HG03196 (cell line): ENCODE data around the gene ZNF839.
"Not testable (repeated sequence)": the region's sequence is repeated elsewhere in the genome, so short reads cannot be mapped to it uniquely, and the experiment has no call there.

Source experiments
- ATAC-seq: cut with Tn5 transposase; IDR thresholded peaks from one replicate; pipeline ENCODE4 v1.9.1; 2021; ENCODE audit not compliant: unreplicated experiment

ZNF839 gene

DNA sequence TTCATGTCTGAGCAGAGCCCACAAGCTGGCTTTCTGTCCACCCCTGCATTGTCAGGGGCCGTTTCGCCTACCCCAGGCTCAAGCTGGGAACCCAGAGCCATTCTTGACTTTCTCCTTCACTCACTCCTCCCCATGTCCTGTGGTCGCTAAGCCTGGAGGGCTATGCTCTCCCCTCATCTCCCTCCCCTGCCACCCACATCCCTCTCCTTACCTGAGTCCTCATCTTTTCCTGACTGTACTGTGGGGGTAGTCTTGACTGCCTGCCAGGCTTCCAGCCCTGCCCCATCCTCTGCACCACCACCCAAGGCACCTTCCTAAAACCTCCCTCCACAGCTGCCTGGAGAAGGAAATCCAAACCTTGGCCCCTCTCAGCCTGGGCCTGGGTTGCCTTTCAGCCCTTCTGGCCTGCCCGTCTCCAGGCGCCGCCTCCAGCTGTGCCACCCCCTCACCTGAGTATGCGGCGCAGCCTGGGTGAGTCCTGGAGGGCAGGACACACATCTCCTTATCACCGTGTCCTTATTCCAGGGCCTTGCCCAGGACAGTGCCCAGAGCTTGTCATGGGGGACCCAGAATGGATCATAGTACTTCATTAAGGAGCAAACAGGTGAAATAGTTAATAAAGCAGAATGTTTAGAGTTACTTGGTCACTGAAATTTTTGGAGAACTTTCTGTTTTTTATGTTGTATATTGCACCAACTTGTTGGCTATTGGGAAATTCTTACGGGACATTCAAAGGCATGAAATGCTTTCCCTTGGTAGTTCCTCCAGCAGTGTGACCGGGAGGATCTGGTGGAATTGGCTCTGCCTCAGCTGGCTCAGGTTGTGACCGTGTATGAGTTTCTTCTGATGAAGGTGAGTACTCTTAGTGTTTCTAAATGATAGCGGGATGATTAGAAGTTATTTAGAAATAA, 14.5 kb downstream of the ZNF839 start:
- no peak for ATAC-seq

- no peak for ATAC-seq
These were observed 15.6 kb downstream of the ZNF839 start for GRCh38 chr14:102335163-102335562.

DNA sequence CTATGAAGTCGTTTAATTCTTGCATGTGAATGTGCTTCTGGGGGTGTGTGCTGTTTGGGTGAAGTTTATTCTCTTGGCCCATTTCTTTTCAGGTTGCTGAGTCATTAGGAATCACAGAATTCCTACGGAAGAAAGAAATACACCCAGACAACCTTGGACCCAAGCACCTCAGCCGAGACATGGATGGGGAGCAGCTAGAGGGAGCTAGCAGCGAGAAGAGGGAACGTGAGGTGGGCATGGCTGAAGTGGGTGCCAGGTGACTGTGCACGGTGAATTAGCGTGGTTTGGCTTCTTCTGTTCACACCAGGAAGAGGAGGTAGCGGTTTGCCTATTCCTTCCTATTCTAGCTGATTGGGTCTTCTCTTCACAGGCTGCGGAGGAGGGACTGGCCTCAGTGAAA, 19.2 kb downstream of the ZNF839 start:
- ATAC-seq, result no peak

DNA sequence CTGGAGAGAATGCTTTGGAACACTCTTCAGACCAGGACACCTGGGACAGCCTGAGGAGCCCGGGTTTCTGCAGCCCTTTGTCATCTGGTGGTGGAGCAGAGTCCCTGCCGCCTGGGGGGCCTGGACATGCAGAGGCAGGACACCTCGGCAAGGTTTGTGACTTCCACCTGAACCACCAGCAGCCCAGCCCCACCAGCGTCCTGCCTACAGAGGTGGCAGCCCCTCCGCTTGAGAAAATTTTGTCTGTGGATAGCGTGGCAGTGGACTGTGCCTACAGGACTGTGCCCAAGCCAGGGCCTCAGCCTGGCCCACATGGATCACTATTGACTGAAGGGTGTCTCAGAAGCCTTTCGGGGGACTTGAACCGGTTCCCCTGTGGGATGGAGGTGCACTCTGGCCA, 22.0 kb downstream of the ZNF839 start:
- no peak for ATAC-seq

DNA sequence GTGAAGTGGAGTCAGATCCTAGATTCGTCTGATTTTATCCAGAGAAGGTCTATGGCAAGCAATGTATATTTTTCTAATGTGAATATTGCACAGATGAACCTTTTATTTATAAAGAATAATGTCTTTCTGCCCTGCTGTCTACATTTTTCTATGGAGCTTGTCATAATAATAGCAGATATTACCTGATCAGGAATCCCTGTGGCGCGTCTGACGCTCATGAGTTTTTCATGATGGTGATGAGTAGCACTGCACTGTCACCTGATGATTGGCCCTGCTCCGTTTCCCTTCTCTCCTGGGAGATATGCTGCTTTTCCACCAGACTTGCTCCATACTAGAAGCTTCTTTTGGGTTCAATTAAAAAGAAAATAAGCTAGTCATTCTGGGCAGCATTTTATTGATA, 22.7 kb downstream of the ZNF839 start:
- no peak for ATAC-seq

GRCh38 chr14:102344084-102344483, 24.5 kb downstream of the ZNF839 start:
- ATAC-seq, result no peak

- ATAC-seq, result no peak
These were observed 24.9 kb downstream of the ZNF839 start for GRCh38 chr14:102344485-102344884.

- no peak for ATAC-seq
These were observed 25.7 kb downstream of the ZNF839 start for GRCh38 chr14:102345232-102345631.

DNA sequence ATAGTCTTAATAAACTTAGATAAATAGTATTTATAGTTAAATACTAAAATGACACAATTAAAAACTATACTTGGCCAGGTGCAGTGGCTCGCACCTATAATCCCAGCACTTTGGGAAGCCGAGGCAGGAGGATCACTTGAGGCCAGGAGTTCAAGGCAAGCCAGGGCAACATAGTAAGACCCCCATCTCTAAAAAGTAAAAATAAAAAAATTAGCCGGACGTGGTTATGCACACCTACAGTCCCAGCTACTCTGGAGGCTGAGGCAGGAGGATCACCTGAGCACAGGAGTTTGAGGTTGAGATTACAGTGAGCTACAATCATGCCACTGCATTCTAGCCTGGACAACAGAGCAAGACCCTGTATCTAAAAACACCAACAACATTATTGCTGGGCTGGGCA, 27.1 kb downstream of the ZNF839 start:
- ATAC-seq, result no peak

GRCh38 chr14:102348376-102348775, 28.8 kb downstream of the ZNF839 start:
- ATAC-seq, result no peak

- ATAC-seq, result no peak
These were observed 31.5 kb downstream of the ZNF839 start for GRCh38 chr14:102351023-102351422.

DNA sequence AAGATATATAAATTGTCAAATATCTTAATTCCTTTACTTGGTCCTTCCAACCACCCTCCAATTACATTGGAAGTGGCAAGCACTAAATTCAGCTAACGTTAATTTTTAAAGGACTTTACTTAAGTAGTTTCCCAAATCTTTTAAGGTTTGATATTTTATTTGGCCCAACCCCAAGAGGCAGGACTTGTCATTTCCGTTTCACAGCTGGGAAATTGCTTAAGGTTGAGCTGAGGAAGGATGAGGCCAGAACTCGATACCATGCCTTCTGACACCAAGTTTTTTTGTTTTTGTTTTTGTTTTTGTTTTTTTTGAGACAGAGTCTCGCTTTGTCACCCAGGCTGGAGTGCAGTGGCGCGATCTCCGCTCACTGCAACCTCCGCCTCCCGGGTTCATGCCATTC, 32.0 kb downstream of the ZNF839 start:
- not testable (repeated sequence) for ATAC-seq

- no peak for ATAC-seq
These were observed 32.7 kb downstream of the ZNF839 start for GRCh38 chr14:102352213-102352612.

DNA sequence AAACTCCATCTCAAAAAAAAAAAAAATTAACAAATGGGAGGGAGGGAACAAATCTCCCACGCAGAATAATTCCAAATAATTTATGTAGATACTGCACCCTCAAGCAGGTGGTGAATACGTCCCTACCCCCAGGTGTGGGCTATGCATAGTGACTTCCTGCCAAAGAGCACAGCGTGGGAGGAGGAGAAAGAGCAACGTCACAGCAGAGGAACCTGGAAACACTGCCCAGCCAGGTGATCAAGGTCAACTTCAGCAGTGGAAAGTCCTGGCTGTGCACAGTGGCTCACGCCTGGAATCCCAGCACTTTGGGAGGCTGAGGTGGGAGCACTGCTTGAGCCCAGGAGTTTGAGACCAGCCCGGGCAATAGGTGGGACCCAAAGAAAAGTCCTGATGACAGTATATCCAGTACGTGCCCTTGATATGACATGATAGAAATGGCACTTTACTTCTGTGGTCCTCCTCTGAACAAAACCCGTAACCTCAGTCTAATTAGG, 33.6 kb downstream of the ZNF839 start:
- ATAC-seq, result no peak

DNA sequence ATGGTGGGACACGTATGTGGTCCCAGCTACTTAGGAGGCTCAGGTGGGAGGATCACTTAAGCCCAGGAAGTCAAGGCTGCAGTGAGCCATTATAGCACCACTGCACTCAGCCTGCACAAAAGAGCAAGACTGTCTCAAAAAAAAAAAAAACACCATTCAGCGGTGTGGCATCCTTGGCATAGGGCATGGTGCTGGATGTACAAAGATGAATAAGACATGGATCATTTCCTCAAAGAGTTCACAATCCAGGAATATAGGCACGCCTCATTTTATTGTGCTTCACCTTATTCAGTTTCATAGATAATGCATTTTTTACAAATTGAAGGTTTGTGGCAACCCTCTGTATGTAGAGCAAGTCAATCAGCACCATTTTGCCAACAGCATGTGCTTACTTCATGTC, 36.7 kb downstream of the ZNF839 start:
- no peak for ATAC-seq

DNA sequence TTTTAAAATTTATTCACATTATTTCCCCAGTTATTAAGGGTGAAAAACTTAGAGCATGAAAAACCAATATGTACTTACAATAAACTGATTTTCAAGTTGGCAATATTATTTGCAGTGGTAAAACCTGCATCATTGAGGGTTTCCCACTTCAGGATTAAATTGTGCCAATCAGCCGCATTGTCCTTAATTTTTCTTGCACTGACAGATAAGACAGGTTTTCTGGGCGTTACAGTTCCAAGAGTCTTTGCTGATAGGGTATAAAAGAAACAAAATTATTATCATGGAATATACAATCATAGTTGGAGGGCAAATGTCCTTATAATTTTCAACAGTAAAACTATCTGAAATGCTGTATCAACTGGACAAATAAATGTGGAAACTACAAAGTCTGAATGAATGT, 39.8 kb downstream of the ZNF839 start:
- no peak for ATAC-seq

- no peak for ATAC-seq
These were observed 40.8 kb downstream of the ZNF839 start for GRCh38 chr14:102360388-102360787.

DNA sequence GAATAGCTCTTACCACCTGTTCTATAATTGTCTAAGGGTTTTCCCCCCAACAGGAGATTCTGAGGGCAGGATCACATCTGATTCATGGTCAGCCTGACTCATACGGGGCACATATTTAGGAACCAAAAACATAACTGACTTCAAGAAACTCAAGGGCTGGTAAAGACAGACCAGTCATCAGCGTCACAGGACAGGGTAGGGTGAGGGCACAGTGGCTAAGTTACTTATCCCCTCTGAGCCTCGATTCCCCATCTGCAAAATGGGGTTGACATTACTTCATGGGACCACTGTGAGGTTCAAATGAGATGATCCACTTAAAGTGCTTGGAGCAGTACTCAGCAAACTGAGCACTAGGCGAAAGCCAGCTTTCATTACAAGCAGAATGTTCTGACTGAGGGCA, 42.5 kb downstream of the ZNF839 start:
- ATAC-seq, result no peak

DNA sequence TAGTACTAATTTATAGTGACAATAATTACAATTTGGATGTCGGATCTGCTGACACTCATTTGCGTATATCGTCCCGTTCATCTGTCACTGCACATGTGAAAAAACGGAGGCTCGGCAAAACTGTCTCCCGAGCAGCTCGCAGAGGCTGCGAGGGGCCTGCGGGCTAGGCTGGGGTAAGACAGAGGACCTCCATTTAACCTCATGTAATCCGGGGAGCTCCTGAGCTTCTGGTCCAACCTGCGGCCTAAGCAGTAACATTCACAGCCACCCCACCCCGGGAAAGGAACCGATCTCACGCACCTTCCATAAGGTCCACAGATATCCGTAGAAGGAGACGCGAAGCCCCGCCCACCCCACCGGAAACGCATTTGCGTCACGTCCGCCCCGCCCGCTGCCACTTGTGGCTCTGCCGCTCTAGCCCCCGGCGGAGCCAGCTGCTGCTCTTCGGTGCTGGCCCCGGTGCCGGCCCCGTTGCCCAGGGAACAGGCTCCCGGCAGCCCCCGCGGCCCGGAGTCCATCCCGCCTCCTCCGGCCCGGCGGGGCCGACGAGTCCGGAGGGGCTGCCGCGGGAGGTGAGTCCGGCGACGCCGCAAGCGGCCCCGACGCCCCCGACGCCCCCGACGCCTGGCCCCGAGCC, 43.1 kb downstream of the ZNF839 start, which contains the start of the genes CINP and TECPR2:
Gene CINP (minus strand): TSS at position 346 of the 637 bp plus-strand sequence. CDS start 39 bp downstream, at position 307.
Gene TECPR2 (plus strand): TSS at position 397 of the 637 bp plus-strand sequence. CDS start 13,781 bp downstream, outside the sequence.
- peak; percentile 95 for ATAC-seq

GRCh38 chr14:102363182-102363943, 43.8 kb downstream of the ZNF839 start:
- peak; percentile 24 for ATAC-seq

DNA sequence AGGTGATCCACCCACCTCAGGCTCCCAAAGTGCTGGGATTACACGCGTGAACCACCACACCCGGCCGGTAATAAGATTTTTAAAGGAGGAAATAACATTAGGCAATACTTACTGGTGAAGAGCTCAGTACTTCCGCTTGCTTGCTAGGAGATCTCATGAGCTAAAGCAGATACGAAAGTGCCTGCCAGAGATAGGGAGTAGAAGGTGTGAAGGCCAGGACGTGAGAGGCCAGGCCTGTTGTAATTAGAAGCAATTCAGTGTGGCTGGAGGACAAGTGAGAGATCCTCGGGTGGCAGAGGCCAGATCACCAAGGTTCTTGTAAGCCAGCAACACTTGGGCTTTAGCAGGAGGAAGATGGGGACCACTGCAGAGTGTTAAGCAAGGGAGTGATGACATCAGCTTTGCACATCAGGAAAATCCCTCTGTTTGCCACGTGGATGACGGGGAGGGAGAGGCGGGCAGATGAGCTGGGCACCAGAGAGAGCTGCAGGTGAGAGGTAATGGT, 50.8 kb downstream of the ZNF839 start:
- no peak for ATAC-seq
